ENCODE measurements around the gene CDH13.

CDH13 gene

GRCh38 chr16:83715217-83715920 lies 1088.6 kb downstream of the CDH13 start:
- DNase-seq: no peak

DNA sequence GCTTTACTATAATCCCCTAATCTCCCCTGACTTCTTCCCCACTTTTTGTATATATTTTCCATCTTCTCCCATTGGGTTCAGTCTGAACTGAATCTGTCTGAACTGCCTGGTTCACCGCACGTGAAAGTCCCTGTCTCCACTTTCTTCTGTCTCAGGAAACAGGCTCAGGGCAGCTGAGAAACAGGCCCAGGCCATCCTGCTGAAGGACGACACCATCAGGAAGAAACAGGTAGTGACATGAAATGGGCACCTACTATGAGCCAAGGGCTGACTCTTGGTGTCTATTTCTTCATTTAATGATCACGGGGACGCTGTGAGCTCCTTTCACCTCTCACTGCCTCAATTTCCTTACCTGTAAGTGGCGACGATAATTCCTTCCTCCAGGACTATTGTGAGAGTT lies 1090.5 kb downstream of the CDH13 start:
- DNase-seq: no peak

DNA sequence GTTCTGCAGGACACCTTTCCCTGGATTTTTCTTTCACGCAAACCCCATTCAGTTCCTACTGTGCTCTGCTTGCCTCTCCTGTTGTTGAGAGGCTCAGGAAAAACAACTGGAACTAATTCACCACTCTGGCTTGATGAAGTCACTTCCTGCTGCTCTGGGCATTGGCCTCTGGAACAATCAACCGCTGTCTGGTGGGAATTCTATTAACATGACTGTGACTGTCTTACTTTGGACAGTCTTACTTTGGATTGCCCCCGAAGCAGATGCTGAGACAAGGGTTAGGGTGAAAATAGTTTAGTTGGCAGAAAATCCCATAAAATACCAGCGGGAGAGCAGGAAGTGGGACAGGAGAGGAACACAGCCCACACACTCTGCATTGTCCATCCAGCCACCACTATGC lies 1091.0 kb downstream of the CDH13 start:
- no peak for DNase-seq

GRCh38 chr16:83720213-83720612 lies 1093.4 kb downstream of the CDH13 start:
- DNase-seq: no peak

DNA sequence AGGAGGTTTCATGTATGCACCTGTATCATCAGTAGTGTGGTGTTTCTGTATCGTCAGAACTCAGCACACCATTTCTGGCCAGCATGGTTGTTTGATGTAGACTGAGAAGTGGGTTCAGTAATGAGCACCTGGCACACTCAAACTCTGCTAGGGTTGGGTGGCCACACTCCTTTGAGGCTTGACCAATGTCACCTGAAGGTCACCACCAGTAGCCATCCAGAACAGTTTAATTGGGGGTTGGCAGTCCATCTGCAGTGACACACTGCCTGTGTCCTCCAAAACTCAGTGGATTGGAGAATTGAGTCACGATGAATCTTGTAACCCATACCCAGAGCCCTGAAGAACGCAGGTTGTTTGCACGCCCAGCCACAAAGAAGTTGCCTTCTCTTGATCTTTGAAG lies 1094.2 kb downstream of the CDH13 start:
- DNase-seq: no peak

GRCh38 chr16:83721676-83722075 lies 1094.9 kb downstream of the CDH13 start:
- no peak for DNase-seq

- no peak for DNase-seq
These were observed 1095.9 kb downstream of the CDH13 start for GRCh38 chr16:83722456-83723183.

- DNase-seq: no peak
These were observed 1096.5 kb downstream of the CDH13 start for GRCh38 chr16:83723244-83723643.

GRCh38 chr16:83723901-83724300 lies 1097.1 kb downstream of the CDH13 start:
- DNase-seq: no peak

GRCh38 chr16:83724585-83724984 lies 1097.8 kb downstream of the CDH13 start:
- DNase-seq: no peak

GRCh38 chr16:83725313-83725712 lies 1098.5 kb downstream of the CDH13 start:
- no peak for DNase-seq

- DNase-seq: no peak
These were observed 1100.2 kb downstream of the CDH13 start for GRCh38 chr16:83727018-83727417.

DNA sequence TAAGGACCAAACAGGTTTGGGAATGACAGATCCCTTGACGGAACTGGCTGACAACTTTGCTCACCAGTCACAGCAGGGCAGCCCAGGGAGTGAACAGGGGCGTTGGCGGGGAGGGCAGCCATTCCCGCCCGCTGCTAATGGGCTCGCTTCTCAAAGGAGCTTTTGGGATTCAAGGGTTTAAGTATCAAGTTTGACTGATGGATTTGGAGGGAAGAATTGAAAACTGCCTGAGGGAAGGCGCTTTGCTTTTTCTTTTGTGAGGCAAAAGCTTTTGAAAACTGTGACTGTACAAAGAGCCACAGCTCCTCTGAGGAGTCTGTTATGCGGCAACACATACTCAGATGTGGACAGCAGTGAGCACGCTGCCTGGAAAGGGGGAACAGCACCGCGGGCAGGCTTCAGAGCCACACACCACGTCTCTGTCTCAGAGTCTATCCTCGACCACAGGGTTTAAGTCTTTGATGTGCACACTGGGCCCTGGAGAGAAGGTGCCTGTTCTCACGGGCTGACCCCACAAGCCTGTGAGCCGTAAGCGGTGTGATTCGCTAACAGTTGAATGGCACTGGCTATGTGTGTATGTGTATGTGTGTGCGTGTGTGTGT lies 1101.1 kb downstream of the CDH13 start:
- no peak for DNase-seq

DNA sequence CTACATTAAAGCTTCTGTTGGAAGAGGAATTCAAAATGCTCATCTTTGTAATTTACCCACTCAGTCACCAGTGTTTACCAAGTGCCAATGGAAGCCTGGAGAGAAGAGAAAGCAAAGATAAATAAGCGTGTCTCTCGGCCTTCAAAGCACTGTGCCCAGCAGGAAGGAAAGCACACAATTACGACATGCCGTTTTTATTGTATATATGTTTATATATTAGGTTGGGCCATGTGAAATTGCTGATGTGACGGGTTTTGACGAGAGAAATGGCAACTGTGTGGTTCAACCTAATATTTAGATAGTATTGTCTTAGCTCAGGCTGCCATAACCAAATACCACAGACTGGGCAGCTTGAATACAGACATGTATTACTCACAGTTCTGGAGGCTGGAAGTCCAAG lies 1101.7 kb downstream of the CDH13 start:
- DNase-seq: no peak

- DNase-seq: no peak
These were observed 1104.0 kb downstream of the CDH13 start for GRCh38 chr16:83730812-83731211.

- no peak for DNase-seq
These were observed 1105.8 kb downstream of the CDH13 start for GRCh38 chr16:83732536-83732935.

DNA sequence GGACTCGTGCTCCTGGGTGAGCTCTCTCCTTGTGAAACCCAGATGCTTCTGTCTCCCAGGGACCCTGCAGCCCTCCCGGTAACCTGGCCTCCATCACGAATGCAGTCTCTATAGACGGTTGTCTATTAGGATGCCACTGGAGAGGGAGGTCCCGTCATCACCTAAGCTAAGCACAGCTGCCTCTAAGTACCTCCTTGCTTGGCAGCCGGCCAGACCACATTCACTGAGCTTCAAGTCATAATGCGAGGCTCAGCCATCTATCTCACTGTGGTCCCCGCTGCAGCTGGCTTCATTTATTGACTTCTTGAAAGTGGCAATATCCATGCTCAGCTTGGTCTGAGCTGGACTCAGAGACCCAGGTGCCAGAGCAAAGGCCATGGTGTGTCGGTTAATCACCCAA lies 1106.5 kb downstream of the CDH13 start:
- DNase-seq: no peak

- DNase-seq: no peak
These were observed 1107.4 kb downstream of the CDH13 start for GRCh38 chr16:83734136-83734535.

DNA sequence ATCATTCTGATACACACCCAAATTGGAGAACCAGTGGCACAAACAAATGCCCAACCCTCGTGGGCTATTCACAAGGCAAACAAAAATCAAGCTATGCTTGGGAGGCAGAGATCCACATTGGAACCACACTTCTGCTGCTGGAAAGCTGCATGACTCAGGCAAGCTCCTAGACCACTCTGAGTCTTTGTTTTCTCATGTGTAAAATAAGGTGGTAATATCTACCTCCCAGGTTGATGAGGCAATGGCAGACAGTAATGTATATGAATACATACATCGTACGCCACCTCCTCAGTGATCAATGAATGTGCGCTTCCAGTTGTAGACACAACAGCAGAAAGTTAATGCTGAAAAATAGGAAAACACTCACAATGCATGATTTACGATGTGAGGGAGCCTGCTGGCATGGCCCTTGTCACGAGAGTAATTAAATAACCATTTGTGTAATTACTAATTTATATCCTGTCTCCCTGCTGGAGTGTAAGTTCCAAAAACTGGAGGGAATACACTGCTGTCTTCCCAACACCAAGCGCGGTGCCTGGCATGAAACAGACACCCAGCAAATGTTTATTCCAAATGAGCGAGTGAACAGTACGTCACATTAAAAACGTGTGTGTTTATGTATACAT lies 1111.1 kb downstream of the CDH13 start:
- no peak for DNase-seq

DNA sequence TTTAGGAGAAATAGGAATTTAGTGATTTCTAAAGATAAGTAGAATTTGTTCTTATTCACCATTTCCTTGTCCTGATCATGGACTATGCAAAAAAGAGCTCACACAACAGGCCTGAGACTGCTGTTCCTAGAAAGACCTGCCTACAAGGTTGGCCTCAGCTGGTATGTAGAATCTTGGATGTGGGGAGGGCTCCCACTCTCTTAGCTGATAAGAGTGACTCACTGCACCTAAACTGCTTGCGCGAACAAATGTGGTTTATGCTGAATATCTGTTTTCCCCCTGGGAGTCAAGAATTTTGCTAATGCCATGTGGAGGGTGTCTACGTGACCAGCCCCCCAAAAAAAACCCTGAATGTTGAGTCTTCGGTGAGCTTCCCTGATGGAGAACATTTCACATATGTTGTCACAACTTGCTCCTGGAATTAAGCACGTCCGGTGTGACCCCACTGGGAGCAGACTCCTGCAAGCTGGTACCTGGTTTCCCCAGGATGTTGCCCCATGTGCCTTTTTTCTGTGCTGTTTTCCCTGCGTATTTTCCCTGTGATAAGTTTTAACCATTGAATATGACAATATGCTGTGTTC lies 1112.2 kb downstream of the CDH13 start:
- DNase-seq: no peak

DNA sequence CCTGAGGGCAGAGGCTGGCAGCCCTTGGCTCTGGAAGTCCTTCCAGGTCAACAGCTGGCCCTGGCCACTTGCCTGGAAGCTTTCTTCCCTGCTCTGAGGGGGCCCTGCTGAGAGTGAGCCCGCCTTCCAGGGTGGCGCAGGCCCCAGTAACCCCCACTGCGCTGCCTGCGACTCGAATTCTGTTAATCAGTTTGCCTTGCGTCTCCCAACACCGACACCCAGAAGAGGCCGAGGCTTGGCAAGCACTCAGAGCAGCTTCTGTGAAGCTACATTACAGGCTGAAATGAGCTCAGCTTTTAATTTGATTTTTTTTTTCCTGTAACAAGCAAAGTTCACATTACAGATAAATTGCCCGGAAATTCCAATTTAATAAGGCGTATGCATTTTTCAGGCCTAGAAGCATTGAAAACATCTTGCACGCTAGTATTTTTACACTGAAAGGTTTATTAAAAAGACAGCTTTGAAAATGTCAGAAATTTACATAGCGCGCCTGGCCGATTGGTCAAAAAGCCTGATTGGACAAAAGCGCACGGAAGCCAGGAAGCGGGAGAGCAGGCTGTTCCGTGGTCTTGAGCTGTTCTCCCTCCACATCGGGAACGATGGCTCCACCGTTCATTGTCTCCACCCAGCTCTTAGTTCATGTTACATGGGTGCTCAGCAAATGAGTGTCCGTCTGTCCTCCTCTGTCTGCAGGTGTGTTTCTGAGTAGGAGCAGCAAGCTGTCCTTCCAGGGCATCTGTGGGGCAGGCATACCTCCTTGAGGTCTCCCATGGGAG lies 1115.5 kb downstream of the CDH13 start:
- DNase-seq: no peak

DNA sequence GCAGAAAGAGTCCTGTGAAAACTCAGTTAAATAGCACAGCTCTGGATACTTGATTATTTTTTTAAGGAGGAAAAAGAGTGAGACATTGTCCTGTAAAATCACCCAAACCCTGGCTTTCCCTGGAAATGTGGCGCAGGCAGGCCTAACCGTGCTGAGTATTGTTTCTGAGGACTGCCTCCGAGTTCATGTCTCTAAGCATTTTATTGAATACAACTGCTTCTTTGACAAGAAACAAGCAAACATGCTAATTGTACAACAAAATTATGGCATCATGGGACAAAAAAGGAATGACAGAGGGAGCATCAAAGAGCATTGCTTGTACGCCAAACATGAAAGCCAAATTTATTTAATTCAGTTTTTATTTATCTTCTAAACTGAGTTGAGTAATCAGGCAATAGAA lies 1116.5 kb downstream of the CDH13 start:
- no peak for DNase-seq

DNA sequence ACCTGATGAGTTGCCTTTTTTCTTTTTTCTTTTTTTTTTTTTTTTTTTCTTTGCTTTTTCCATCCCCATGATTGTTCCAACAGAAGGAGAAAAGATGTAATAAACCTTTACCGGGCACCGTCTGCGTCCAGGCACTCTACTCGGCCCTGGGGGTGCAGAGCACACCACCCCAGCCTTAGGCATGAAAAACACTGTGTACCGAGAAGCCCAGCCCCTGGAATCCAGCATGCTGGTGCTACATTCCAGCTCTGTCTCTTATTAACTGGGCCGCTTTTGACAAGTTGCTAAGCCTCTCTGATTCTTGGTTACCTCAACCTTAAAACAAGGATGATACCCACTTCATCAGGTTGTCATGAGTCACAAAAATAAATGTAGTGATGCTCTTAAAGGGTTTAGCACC lies 1117.0 kb downstream of the CDH13 start:
- DNase-seq: no peak
